ES-I3 (cell line): Measurements from ENCODE around the gene ATG7.
"Not testable (repeated sequence)": the region's sequence is repeated elsewhere in the genome, so short reads cannot be mapped to it uniquely, and the experiment has no call there.

Experiments
- H3K36me3 ChIP-seq: 2 replicates; pipeline ENCODE4 v1.6.1; 2013; ENCODE audit warnings: mild to moderate bottlenecking, low read length, control low read depth, moderate library complexity; ENCODE audit not compliant: insufficient read depth
- H3K4me1 ChIP-seq: 2 replicates; pipeline ENCODE4 v1.6.1; 2013; ENCODE audit warnings: mild to moderate bottlenecking, control low read depth, low read length; ENCODE audit not compliant: insufficient read depth
- H3K9ac ChIP-seq: 2 replicates; pipeline ENCODE4 v1.6.1; 2013; ENCODE audit warnings: low read depth, mild to moderate bottlenecking, low read length, moderate library complexity
- H3K9me3 ChIP-seq: 2 replicates; pipeline ENCODE4 v1.6.1; 2013; ENCODE audit warnings: mild to moderate bottlenecking, low read length, moderate library complexity; ENCODE audit not compliant: control insufficient read depth, insufficient read depth

Gene ATG7

DNA sequence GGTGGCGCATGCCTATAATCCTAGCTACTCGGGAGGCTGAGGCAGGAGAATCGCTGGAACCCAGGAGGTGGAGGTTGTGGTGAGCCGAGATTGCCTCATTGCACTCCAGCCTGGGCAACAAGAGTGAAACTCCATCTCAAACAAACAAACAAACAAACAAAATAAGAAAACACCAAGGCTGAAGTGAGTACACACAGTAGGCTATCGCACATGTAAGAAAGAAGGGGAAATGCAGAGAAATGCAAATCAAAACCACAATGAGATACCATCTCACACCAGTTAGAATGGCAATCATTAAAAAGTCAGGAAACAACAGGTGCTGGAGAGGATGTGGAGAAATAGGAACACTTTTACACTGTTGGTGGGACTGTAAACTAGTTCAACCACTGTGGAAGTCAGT lies 322.8 kb downstream of the ATG7 start:
- H3K9me3 ChIP-seq, H3K9ac ChIP-seq, H3K36me3 ChIP-seq: not testable (repeated sequence)
- H3K4me1 ChIP-seq: peaks cover 40% of the 10 kb centered on the region

DNA sequence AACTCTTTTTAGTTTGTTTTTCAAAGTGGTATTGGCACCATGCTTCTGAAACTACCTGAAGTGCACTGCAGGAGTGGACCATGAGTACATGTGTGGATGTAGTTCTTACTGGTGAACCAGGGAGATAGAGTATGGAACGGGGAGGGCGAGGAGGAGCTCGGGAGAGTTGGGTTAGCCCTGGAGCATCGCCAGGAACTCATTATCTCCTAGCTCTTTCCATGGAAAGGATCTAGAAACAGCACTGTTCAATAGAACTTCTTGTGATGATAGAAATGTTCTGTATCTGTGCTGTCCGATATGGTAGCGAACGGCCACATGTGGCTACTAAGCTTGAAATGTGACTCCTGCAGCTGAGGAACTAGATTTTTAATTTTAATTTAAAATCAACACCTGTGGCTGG lies 324.2 kb downstream of the ATG7 start:
- H3K4me1 ChIP-seq: peaks cover 38% of the 10 kb centered on the region
- H3K9ac ChIP-seq: no peak overlapping the region
- H3K9me3 ChIP-seq: no peaks in the 10 kb centered on the region
- no peaks in the 10 kb centered on the region for H3K36me3 ChIP-seq

DNA sequence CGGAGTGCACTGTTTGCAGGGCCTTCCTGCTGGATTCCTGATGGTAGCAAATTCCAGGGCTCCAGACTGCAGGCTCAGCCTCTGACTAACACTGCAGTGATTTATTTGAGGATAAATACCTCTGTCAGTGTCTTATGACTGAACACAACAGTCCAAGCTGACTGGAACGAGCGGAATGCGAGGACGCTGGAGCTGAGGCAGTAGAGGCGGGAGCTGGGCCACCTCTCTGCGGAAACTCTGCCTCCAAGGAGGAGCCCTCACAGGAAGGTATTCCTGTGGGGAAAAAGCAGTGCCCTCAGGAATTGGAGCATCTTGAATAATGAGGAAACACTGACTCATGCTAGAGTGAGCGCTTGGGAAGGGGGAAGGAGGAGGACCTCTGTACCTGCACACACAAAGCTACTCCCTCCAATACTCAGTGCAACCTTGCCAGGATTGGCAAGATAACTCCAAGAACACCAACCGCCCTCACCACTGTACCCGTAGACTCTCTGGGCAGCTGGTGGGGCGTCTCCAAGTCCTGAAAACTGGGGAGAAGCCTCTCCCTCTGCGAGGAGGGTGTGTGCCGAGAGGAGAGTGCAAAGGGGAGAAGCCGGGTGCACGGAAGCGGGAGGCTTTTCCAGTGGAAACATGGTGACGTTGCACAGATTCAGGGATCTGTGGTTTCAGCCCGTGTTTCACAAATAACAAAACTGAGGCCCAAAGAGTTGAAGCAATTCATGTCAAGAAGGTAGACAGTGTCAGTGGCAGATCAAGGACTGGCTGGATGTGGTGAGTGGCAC lies 328.5 kb downstream of the ATG7 start:
- Histone ChIP-seq H3K4me1 (peaks cover 39% of the 10 kb centered on the region), H3K9ac (peak overlapping the region; percentile 17; the same call in 1 of the 2 replicates), H3K9me3 (no peaks in the 10 kb centered on the region), H3K36me3 (no peaks in the 10 kb centered on the region)

DNA sequence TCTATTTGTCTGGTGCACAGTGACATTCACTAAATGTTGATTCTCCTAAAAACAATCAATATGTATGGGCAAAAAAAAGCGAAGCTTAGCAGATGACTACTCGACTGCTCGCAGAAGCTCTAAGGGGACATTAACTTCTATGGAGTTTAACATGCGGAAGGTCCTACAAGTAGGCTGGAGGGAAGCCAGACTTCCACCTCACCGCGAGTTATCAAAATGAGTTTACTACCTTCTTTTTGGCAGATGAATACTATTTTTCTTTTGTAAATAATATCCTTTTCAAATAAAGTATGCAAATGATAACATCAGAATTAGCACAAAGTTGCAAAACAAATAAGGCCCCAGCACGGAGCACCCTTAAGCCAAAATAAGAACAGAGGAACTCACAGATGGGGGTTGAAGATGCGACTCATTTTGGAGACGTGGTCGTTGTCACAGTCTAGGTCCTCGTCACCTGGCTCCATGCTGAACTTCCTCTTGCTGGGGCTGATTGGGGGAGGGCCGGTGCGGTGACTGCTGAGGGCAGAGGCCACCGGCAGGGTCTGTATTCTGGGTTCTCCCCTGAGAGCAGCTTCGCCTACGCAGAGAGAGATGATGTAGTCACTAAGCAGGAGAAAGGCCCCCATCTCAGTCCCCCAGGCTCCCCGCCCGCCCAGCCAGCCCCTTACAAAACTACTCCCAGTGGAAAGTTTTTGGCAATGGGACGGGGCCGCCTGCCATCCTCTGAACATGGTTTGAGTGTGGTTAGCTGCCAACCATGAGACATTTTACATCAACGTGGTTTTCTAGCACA lies 329.4 kb downstream of the ATG7 start:
- no peaks in the 10 kb centered on the region for H3K36me3 ChIP-seq
- peak overlapping the region; percentile 17; the same call in 1 of the 2 replicates for H3K9ac ChIP-seq

DNA sequence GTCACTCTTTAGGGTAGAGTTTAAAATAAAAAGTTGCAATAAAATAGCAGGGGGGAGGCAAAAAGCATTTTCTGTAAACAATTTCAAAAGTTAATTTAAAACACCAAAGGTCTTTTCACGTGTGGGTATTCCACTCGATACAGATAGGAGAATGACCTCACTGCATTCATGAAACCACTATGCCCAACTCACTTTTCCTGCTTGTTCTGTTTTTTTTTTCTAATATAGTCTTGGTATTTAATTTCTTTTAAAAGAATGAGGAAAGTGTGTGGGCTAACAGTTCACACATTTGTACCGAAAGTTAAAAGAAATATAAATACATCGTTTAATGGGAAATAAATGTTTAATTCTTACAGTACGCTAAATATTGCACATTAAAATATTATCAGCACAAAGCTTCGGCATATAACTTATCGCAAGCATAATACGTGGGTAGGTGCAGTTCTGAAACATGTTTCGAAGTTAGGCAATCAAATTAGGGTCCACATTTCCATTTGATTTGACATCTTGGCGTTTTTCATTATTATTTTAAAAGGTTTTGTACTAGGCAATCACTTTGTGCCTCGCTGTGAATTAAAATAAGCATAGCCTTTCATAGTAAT lies 330.1 kb downstream of the ATG7 start:
- Histone ChIP-seq H3K4me1 (peaks cover 39% of the 10 kb centered on the region), H3K36me3 (no peaks in the 10 kb centered on the region), H3K9ac (no peak overlapping the region), H3K9me3 (no peaks in the 10 kb centered on the region)

More for the DNA sequence above, 329.4 kb downstream of the ATG7 start:
- Histone ChIP-seq H3K4me1 (peaks cover 39% of the 10 kb centered on the region), H3K9me3 (no peaks in the 10 kb centered on the region)

DNA sequence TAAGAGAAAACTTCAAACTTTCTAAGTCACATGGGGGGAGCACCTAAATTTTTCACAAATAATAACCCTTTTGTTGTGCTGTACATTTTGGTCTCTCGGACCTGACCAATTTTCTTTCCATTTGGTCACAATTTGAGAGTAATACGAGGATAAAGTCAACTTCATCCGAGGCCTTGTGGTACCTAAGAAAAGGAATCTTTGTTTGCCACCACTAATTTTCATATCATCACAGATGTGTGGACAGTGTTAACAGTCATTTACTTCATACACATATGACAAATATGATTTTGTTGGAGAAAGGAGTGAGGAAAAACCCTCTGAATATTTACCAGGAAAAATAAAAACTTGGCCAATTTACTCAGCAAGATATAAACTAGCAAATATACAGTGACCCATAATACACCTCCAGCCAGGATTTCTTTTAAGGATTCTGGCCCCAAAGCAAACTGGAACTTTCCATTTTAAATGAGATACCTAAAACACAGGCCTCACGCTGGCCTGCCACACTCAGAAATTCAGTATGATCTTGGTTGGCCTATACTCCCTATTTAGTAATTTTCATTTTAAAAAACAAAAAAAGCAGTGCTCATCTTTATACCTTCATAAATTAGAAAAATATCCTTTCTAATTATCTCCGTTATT lies 330.8 kb downstream of the ATG7 start:
- Histone ChIP-seq H3K9me3 (no peaks in the 10 kb centered on the region), H3K9ac (no peak overlapping the region), H3K4me1 (peaks cover 39% of the 10 kb centered on the region), H3K36me3 (no peaks in the 10 kb centered on the region)

DNA sequence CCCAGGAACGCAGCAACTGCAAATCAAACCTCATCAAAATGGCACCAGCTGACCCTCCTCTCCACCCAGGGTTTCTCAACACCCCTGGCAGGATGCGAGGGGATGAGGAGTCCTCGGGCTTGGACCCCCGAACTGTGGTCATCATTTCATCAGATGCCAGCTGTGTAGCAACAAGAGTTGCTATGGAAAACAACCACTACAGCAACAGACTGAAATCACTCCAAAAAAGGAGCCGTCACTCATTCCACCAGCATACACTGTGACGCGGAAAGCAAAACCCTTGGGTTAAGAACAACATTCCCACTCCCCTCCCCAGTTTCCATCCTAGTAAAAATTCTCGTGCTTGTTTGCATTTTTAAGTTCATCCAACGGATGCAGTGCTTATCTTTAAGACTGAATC lies 331.4 kb downstream of the ATG7 start:
- Histone ChIP-seq H3K4me1 (peaks cover 42% of the 10 kb centered on the region), H3K9me3 (no peaks in the 10 kb centered on the region), H3K9ac (no peak overlapping the region), H3K36me3 (no peaks in the 10 kb centered on the region)

DNA sequence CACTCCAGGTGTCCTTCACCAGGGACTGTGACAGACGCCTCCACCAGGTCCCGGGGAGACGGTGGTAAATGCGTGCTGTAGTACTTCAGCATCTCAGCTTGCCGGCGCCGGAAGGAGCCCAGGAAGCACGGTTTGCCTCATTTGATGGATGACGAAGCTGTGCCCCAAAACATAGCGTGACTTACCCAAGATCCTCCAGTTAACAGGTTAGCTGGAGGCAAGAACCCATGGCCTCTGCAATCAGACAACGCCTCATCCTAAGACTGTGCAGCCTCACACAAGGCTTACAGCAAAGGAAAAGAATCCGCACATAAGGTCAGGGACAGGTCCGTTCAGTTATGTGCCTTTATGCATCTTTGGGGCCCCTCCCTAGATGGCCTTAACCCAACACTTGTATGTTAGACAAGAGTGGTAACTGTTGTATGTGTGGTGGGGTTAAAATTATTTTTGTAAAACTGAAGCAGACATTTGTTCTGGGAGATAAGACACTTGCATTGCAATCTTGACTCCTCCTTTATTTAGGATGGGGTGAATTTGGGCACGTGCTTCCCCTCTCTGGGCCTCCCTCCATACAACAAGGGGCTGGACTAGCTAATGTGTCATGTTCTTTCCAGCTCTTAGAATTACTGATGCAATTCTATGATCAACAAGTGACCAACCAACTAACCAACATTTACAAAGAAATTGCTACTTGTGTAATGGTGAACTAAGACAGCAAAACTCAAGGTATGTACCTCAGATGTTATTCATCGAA lies 332.1 kb downstream of the ATG7 start:
- Histone ChIP-seq H3K9ac (no peak overlapping the region), H3K9me3 (no peaks in the 10 kb centered on the region), H3K36me3 (no peaks in the 10 kb centered on the region), H3K4me1 (peaks cover 42% of the 10 kb centered on the region)

DNA sequence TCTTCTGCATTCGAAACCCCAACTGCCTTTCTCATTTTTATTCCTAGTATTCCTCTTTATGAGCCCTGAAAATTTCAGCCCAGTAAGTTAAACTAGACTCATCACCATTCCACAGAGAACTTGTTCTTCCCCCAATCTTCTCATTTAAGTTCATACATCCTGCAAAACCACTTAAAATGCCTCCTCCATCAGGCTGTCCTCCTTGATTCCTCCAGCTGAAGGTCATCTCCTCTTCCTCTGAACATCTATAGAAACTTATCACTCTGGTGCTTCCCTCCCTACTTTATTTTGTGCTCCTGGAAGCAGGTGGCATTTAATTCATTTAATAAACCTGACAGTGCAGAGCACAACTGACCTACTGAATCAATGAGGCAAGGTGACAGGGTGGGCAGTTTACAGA lies 333.2 kb downstream of the ATG7 start:
- Histone ChIP-seq H3K4me1 (peaks cover 42% of the 10 kb centered on the region), H3K9ac (no peak overlapping the region), H3K36me3 (no peaks in the 10 kb centered on the region), H3K9me3 (no peaks in the 10 kb centered on the region)

DNA sequence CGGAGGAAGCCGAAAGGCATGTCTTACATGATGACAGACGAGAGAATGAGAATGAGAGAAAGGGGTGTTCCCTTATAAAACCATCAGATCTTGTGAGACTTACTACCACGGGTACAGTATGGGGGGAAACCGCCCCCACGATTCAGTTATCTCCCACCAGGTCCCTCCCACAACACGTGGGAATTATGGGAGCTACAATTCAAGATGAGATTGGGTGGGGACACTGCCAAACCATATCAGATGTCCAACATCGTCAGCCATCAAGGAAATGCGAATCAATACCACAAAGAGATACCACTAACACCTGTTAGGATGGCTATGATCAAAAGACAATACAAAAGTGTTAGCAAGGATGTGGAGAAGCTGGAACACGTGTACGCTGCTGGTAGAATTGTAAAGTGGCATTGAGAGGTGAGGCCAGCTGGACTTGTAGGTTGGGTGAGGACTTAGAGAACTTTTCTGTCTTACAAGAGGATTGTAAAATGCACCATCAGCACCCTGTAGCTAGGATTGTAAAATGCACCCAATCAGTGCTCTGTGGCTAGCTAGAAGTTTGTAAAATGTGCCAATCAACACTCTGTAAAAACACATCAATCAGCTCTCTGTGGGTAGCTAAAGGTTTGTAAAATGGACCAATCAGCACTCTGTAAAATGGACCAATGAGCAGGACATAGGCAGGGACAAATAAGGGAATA lies 334.0 kb downstream of the ATG7 start:
- Histone ChIP-seq H3K9ac (no peak overlapping the region), H3K4me1 (peaks cover 40% of the 10 kb centered on the region), H3K36me3 (no peaks in the 10 kb centered on the region), H3K9me3 (no peaks in the 10 kb centered on the region)

DNA sequence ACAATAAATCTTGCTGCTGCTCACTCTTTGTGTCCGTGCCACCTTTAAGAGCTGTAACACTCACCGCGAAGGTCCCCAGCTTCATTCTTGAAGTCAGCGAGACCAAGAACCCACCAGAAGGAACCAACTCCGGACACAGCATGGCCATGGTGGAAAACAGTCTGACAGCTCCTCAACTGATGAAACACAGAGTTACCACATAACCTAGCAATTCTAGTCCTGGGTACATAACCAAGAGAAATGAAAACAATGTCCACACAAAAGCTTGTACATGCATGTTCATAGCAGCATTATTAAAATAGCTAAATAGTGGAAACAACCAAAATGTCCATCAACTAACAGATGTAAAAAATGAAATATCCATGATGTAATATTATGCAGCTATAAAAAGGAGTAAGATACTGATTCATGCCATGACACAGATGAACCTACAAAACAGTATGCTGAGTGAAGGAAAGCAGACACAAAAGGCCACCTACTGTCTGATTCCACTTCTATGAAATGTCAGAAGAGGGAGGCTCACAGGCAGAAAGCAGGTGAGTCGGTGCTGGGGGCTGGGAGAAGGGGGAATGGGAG lies 334.8 kb downstream of the ATG7 start:
- Histone ChIP-seq H3K9ac (no peak overlapping the region), H3K36me3 (no peaks in the 10 kb centered on the region), H3K4me1 (peaks cover 38% of the 10 kb centered on the region), H3K9me3 (no peaks in the 10 kb centered on the region)
